Adipocyte (in vitro differentiated cells): ENCODE data around the gene FAM110A.

Source experiments
- DNase-seq: peaks from one replicate; pipeline ENCODE4 v3.0.0-alpha.2; 2015; ENCODE audit warnings: low read depth
- H3K27me3 ChIP-seq: replicated peaks from 2 replicates; pipeline ENCODE4 v1.7.0; 2013; ENCODE audit warnings: mild to moderate bottlenecking, low read length, moderate library complexity; ENCODE audit not compliant: control insufficient read depth, insufficient read depth
- H3K36me3 ChIP-seq: 2 replicates; pipeline ENCODE4 v1.7.0; 2013; ENCODE audit warnings: low read length, mild to moderate bottlenecking, moderate library complexity; ENCODE audit not compliant: control insufficient read depth, insufficient read depth, severe bottlenecking
- H3K4me1 ChIP-seq: 2 replicates; pipeline ENCODE4 v1.7.0; 2013; ENCODE audit warnings: mild to moderate bottlenecking, low read length, moderate library complexity; ENCODE audit not compliant: control insufficient read depth, insufficient read depth
- H3K4me3 ChIP-seq: 2 replicates; pipeline ENCODE4 v1.7.0; 2013; ENCODE audit warnings: mild to moderate bottlenecking, low read length, moderate library complexity
- H3K9ac ChIP-seq: 2 replicates; pipeline ENCODE4 v1.7.0; 2013; ENCODE audit warnings: mild to moderate bottlenecking, low read length, moderate library complexity
- H3K9me3 ChIP-seq: 2 replicates; pipeline ENCODE4 v1.7.0; 2013; ENCODE audit warnings: mild to moderate bottlenecking, low read length, moderate library complexity; ENCODE audit not compliant: control insufficient read depth

FAM110A gene

GRCh38 chr20:834151-834746 is 734 bp downstream of the FAM110A start:
- Histone ChIP-seq H3K9ac (peak overlapping the region; percentile 90), H3K27me3 (no peaks in the 10 kb centered on the region), H3K36me3 (no peaks in the 10 kb centered on the region), H3K4me3 (peak overlapping the region; percentile 89), H3K4me1 (peaks cover 37% of the 10 kb centered on the region), H3K9me3 (no peaks in the 10 kb centered on the region)
- no peak for DNase-seq

GRCh38 chr20:835608-836045 is 2.1 kb downstream of the FAM110A start:
- H3K4me3 ChIP-seq = no peak overlapping the region
- no peaks in the 10 kb centered on the region for H3K27me3 ChIP-seq
- DNase-seq = no peak
- peaks cover 25% of the 10 kb centered on the region for H3K4me1 ChIP-seq
- no peaks in the 10 kb centered on the region for H3K36me3 ChIP-seq
- no peaks in the 10 kb centered on the region for H3K9me3 ChIP-seq
- H3K9ac ChIP-seq = no peak overlapping the region

GRCh38 chr20:836190-836589 is 2.7 kb downstream of the FAM110A start:
- no peak for DNase-seq
- Histone ChIP-seq H3K36me3 (no peaks in the 10 kb centered on the region), H3K4me1 (peaks cover 22% of the 10 kb centered on the region), H3K9me3 (no peaks in the 10 kb centered on the region), H3K27me3 (no peaks in the 10 kb centered on the region), H3K4me3 (no peak overlapping the region), H3K9ac (no peak overlapping the region)

- H3K36me3 ChIP-seq = no peaks in the 10 kb centered on the region
- DNase-seq = no peak
- no peak overlapping the region for H3K9ac ChIP-seq
- H3K4me3 ChIP-seq = no peak overlapping the region
- peaks cover 10% of the 10 kb centered on the region for H3K4me1 ChIP-seq
- H3K27me3 ChIP-seq = peaks cover 9% of the 10 kb centered on the region
- H3K9me3 ChIP-seq = no peaks in the 10 kb centered on the region
Measured at GRCh38 chr20:839015-839414, 5.5 kb downstream of the FAM110A start.

- H3K27me3 ChIP-seq = peaks cover 9% of the 10 kb centered on the region
- no peaks in the 10 kb centered on the region for H3K36me3 ChIP-seq
- H3K9ac ChIP-seq = no peak overlapping the region
- peaks cover 4% of the 10 kb centered on the region for H3K4me1 ChIP-seq
- H3K9me3 ChIP-seq = no peaks in the 10 kb centered on the region
- DNase-seq = no peak
- H3K4me3 ChIP-seq = no peak overlapping the region
Measured at GRCh38 chr20:839626-840025, 6.1 kb downstream of the FAM110A start.

GRCh38 chr20:840503-840857 is 7.0 kb downstream of the FAM110A start:
- Histone ChIP-seq H3K4me3 (no peak overlapping the region), H3K27me3 (peaks cover 9% of the 10 kb centered on the region), H3K36me3 (no peaks in the 10 kb centered on the region), H3K4me1 (no peaks in the 10 kb centered on the region), H3K9me3 (no peaks in the 10 kb centered on the region), H3K9ac (no peak overlapping the region)
- no peak for DNase-seq

- H3K9ac ChIP-seq = no peak overlapping the region
- peaks cover 9% of the 10 kb centered on the region for H3K27me3 ChIP-seq
- peak overlapping the region; percentile 40 for H3K4me3 ChIP-seq
- H3K4me1 ChIP-seq = no peaks in the 10 kb centered on the region
- H3K36me3 ChIP-seq = no peaks in the 10 kb centered on the region
- H3K9me3 ChIP-seq = no peaks in the 10 kb centered on the region
- no peak for DNase-seq
Measured at GRCh38 chr20:840858-841567, 7.5 kb downstream of the FAM110A start.

GRCh38 chr20:841568-842546 is 8.3 kb downstream of the FAM110A start:
- no peaks in the 10 kb centered on the region for H3K36me3 ChIP-seq
- peaks cover 9% of the 10 kb centered on the region for H3K27me3 ChIP-seq
- H3K4me1 ChIP-seq = no peaks in the 10 kb centered on the region
- H3K9ac ChIP-seq = no peak overlapping the region
- DNase-seq = no peak
- peak overlapping the region; percentile 40 for H3K4me3 ChIP-seq
- H3K9me3 ChIP-seq = no peaks in the 10 kb centered on the region

GRCh38 chr20:842547-842940 is 9.0 kb downstream of the FAM110A start:
- Histone ChIP-seq H3K4me1 (no peaks in the 10 kb centered on the region), H3K27me3 (peaks cover 9% of the 10 kb centered on the region), H3K4me3 (no peak overlapping the region)

GRCh38 chr20:843912-844311 is 10.4 kb downstream of the FAM110A start:
- Histone ChIP-seq H3K4me3 (no peak overlapping the region), H3K9ac (no peak overlapping the region), H3K27me3 (peaks cover 9% of the 10 kb centered on the region), H3K4me1 (no peaks in the 10 kb centered on the region), H3K9me3 (no peaks in the 10 kb centered on the region), H3K36me3 (no peaks in the 10 kb centered on the region)
- DNase-seq = no peak

More at GRCh38 chr20:842547-842940, 9.0 kb downstream of the FAM110A start:
- no peaks in the 10 kb centered on the region for H3K36me3 ChIP-seq
- H3K9me3 ChIP-seq = no peaks in the 10 kb centered on the region
- DNase-seq = no peak
- H3K9ac ChIP-seq = no peak overlapping the region
